ENCODE measurements around the gene F2R.

GRCh38 chr5:76691467-76692273, 24.3 kb upstream of the F2R start:
- no peak for TF ChIP-seq POLR2A (IDR thresholded peaks at IDR 0.05)
- TF ChIP-seq CTCF (IDR thresholded peaks at IDR 0.05): no peak

All from testis (tissue), 2 donors.